GM21737 (cell line): ENCODE data around the gene BCKDHA.
"Not testable (repeated sequence)": the region's sequence is repeated elsewhere in the genome, so short reads cannot be mapped to it uniquely, and the experiment has no call there.

Experiments used
- ATAC-seq: cut with Tn5 transposase; IDR thresholded peaks from one replicate; pipeline ENCODE4 v1.9.1; 2021; ENCODE audit warnings: mild to moderate bottlenecking, moderate library complexity; ENCODE audit not compliant: unreplicated experiment

The BCKDHA gene

GRCh38 chr19:41364524-41365391 is 32.9 kb upstream of the BCKDHA start:
- ATAC-seq, result no peak

- ATAC-seq, result no peak
Observed at GRCh38 chr19:41366089-41366488, 31.5 kb upstream of the BCKDHA start.

GRCh38 chr19:41367848-41368301 is 29.7 kb upstream of the BCKDHA start:
- ATAC-seq, result no peak

GRCh38 chr19:41369769-41370168 is 27.8 kb upstream of the BCKDHA start:
- ATAC-seq, result no peak

GRCh38 chr19:41371119-41371518 is 26.5 kb upstream of the BCKDHA start:
- not testable (repeated sequence) for ATAC-seq

GRCh38 chr19:41371541-41371940 is 26.1 kb upstream of the BCKDHA start:
- ATAC-seq, result no peak

- ATAC-seq, result no peak
Observed at GRCh38 chr19:41372501-41372900, 25.1 kb upstream of the BCKDHA start.

GRCh38 chr19:41373993-41374392 is 23.6 kb upstream of the BCKDHA start:
- no peak for ATAC-seq

GRCh38 chr19:41376241-41376997 is 21.2 kb upstream of the BCKDHA start, which contains the start of gene TMEM91:
Gene TMEM91, plus strand, starts transcription at chr19:41376533. Its CDS starts 1,777 bp downstream, at chr19:41378310.
- ATAC-seq, result no peak

GRCh38 chr19:41376998-41377365 is 20.6 kb upstream of the BCKDHA start:
- ATAC-seq, result no peak

GRCh38 chr19:41377977-41378709 is 19.5 kb upstream of the BCKDHA start:
- peak; percentile 80 for ATAC-seq

GRCh38 chr19:41381536-41381935 is 16.1 kb upstream of the BCKDHA start:
- ATAC-seq, result not testable (repeated sequence)

GRCh38 chr19:41384351-41384750 is 13.3 kb upstream of the BCKDHA start:
- ATAC-seq, result no peak

- ATAC-seq, result no peak
Observed at GRCh38 chr19:41386442-41386841, 11.2 kb upstream of the BCKDHA start.

- ATAC-seq, result no peak
Observed at GRCh38 chr19:41391618-41392017, 6.0 kb upstream of the BCKDHA start.

GRCh38 chr19:41392775-41393174 is 4.8 kb upstream of the BCKDHA start:
- no peak for ATAC-seq

GRCh38 chr19:41395355-41395754 is 2.3 kb upstream of the BCKDHA start:
- ATAC-seq, result no peak

GRCh38 chr19:41398050-41398418 is 416 bp downstream of the BCKDHA start:
- ATAC-seq, result no peak

GRCh38 chr19:41398598-41398997 is 980 bp downstream of the BCKDHA start:
- ATAC-seq, result no peak

GRCh38 chr19:41399091-41399490 is 1.5 kb downstream of the BCKDHA start:
- ATAC-seq, result no peak

GRCh38 chr19:41399525-41399924 is 1.9 kb downstream of the BCKDHA start:
- no peak for ATAC-seq
